NB4 (cell line): ENCODE measurements around the gene C11orf86.

ENCODE experiments used
- DNase-seq: peaks from one replicate; pipeline ENCODE4 v3.0.0; 2010; ENCODE audit warnings: low read depth
- H3K4me3 ChIP-seq: one replicate; pipeline ENCODE4 v1.5.1; 2011; ENCODE audit warnings: mild to moderate bottlenecking, low read depth, low read length, moderate library complexity
- CTCF ChIP-seq: IDR thresholded peaks from one replicate; pipeline ENCODE4 v1.5.1; 2012; ENCODE audit warnings: low read depth, low read length
- MAX ChIP-seq: IDR thresholded peaks from 2 replicates; pipeline ENCODE4 v1.6.1; 2011; ENCODE audit warnings: low read depth, low read length
- MYC ChIP-seq: IDR thresholded peaks from 2 replicates; pipeline ENCODE4 v1.6.1; 2011; ENCODE audit warnings: low read depth, low read length
- POLR2A ChIP-seq: IDR thresholded peaks from 2 replicates; pipeline ENCODE4 v1.6.1; 2011; ENCODE audit warnings: mild to moderate bottlenecking; ENCODE audit not compliant: insufficient read length; ENCODE audit errors: extremely low read depth

C11orf86 gene

DNA sequence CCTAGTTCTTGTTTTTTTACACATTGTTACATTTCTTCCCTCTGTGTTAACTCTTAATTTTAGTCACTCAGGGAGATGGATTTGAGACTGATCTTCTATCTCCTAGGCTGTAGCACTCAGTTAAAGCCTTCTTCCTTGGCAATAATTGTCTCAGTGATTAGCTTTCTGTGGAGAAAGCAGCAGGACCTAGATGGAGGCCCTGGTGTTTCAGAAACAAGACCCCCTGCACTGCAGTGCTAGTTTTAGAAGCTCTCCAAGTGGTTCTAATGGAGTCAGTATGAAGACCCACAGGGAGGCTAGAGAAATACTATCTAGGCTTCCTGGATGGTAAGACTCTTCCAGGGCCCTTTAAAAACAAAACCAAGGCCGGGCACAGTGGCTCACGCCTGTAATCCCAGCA lies 12.9 kb upstream of the C11orf86 start:
- no peak overlapping the region for H3K4me3 ChIP-seq
- TF ChIP-seq MYC (no peak), POLR2A (no peak), MAX (no peak), CTCF (no peak)
- no peak for DNase-seq

- DNase-seq, result no peak
- TF ChIP-seq MYC (no peak), CTCF (no peak)
- no peak overlapping the region for H3K4me3 ChIP-seq
These were observed 12.3 kb upstream of the C11orf86 start for GRCh38 chr11:66962801-66963200.

GRCh38 chr11:66964495-66964894 lies 10.6 kb upstream of the C11orf86 start:
- H3K4me3 ChIP-seq, result no peak overlapping the region
- TF ChIP-seq MAX (no peak), CTCF (no peak), POLR2A (no peak), MYC (no peak)
- DNase-seq, result no peak

GRCh38 chr11:66966351-66966750 lies 8.8 kb upstream of the C11orf86 start:
- H3K4me3 ChIP-seq, result no peak overlapping the region
- DNase-seq, result no peak
- TF ChIP-seq POLR2A (no peak), MAX (no peak), MYC (no peak), CTCF (no peak)

DNA sequence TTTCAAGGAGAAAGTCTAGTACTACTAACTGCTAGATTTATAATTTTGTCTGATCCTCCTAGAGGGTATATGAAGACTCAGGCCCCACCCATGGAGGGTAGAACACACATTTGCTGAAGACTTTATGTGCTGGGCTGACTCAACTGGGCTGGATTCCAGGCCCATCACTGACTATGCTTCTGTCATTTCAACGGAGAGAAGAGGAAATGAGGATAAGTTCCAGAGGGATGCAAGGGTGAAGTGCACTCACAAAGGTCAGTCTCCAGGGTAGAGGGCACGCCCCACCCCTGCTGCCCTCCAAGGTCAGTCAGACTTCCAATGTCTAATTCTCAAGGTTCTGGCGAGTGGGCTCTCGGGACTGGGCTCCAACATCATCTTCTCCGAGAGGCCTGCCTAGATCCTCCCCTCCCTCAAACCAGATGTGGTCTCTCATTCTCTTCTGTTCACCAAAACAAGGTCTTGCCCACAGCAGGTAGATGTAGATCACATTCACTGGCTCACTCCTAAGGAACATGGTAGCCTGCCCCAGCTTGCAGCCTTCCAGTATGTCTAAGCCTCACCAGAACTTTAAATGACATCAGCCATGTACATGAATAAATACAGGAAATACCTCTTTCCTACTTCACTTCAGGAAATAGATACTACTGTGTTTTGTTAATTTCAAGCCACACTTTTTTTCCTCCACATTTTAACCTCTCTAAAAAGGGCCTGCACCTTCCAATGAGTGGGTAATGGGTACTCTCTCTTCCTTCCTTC lies 7.3 kb upstream of the C11orf86 start:
- no peak overlapping the region for H3K4me3 ChIP-seq
- TF ChIP-seq MYC (no peak), CTCF (no peak), MAX (no peak), POLR2A (no peak)
- DNase-seq, result no peak
